BE2C (cell line): ENCODE data around the gene PRDM16.

Experiments used
- DNase-seq: peaks from one replicate; pipeline ENCODE4 v3.0.0-alpha.2; 2020
- H3K27me3 ChIP-seq: fragments of 250-450 bp; sonication (Bioruptor Pico); 2 replicates; pipeline ENCODE4 v1.5.1; 2020; ENCODE audit warnings: mild to moderate bottlenecking
- H3K36me3 ChIP-seq: fragments of 250-450 bp; sonication (Bioruptor Pico); 2 replicates; pipeline ENCODE4 v1.5.1; 2020; ENCODE audit warnings: mild to moderate bottlenecking
- H3K4me1 ChIP-seq: fragments of 250-450 bp; sonication (Bioruptor Pico); 2 replicates; pipeline ENCODE4 v1.5.1; 2020
- H3K4me3 ChIP-seq: 2 replicates; pipeline ENCODE4 v1.5.1; 2011; ENCODE audit warnings: low read depth, low read length
- H3K9me3 ChIP-seq: fragments of 250-450 bp; sonication (Bioruptor Pico); 2 replicates; pipeline ENCODE4 v1.5.1; 2020
- TF ChIP-seq, protein P1 (sequence below): IDR thresholded peaks from 2 replicates; pipeline ENCODE4 v1.5.1; 2012; ENCODE audit warnings: mild to moderate bottlenecking, low read depth, low read length

Gene PRDM16

DNA sequence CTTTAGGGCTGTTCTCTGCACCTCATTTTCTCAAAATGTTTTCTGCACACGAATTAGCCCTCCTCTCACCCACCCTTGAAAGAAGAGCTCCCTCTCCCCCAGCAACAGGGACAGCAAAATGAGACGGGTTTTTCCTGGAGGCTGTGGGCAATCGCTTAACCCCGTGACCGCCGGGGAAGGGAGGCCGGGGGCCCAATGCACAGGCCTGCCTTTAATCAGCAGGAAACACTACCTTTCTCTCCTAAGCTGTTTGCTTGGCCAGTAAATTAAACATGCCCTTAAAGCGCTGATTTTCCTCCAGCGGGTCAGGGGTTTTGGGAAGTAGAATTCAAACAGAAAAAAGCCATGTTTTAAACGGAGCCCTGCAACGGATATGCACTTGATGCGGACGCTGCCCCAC is 114.4 kb downstream of the PRDM16 start:
- H3K9me3 ChIP-seq = no peaks in the 10 kb centered on the region
- H3K36me3 ChIP-seq = no peaks in the 10 kb centered on the region
- no peaks in the 10 kb centered on the region for H3K4me1 ChIP-seq
- no peak overlapping the region for H3K4me3 ChIP-seq
- no peaks in the 10 kb centered on the region for H3K27me3 ChIP-seq
- TF ChIP-seq, protein P1, sequence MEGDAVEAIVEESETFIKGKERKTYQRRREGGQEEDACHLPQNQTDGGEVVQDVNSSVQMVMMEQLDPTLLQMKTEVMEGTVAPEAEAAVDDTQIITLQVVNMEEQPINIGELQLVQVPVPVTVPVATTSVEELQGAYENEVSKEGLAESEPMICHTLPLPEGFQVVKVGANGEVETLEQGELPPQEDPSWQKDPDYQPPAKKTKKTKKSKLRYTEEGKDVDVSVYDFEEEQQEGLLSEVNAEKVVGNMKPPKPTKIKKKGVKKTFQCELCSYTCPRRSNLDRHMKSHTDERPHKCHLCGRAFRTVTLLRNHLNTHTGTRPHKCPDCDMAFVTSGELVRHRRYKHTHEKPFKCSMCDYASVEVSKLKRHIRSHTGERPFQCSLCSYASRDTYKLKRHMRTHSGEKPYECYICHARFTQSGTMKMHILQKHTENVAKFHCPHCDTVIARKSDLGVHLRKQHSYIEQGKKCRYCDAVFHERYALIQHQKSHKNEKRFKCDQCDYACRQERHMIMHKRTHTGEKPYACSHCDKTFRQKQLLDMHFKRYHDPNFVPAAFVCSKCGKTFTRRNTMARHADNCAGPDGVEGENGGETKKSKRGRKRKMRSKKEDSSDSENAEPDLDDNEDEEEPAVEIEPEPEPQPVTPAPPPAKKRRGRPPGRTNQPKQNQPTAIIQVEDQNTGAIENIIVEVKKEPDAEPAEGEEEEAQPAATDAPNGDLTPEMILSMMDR = no peak
- DNase-seq = no peak

- DNase-seq = no peak
- Histone ChIP-seq H3K9me3 (no peaks in the 10 kb centered on the region), H3K4me3 (no peak overlapping the region), H3K4me1 (no peaks in the 10 kb centered on the region), H3K36me3 (no peaks in the 10 kb centered on the region), H3K27me3 (no peaks in the 10 kb centered on the region)
- TF ChIP-seq, protein P1 = no peak
Measured at GRCh38 chr1:3183813-3184212, 114.8 kb downstream of the PRDM16 start.

DNA sequence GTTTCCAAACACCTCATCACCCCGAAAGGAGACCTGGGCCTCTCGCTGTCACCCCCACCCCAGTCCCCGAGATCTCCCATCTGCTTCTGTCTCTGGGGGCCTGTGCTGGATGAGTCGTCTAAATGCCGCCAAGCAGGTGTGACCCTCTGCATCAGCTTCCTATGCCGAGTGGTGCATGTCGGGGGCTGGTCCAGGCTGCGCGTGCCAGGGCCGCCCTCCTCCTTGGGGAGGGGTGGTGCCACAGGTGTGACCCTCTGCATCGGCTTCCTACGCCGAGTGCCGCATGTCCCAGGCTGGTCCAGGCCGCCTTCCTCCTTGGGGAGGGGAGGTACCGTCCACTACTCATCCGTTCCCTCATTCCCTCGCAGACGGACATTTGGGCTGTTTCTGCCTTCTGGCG is 115.7 kb downstream of the PRDM16 start:
- H3K36me3 ChIP-seq = no peaks in the 10 kb centered on the region
- TF ChIP-seq, protein P1 = no peak
- no peaks in the 10 kb centered on the region for H3K27me3 ChIP-seq
- no peak overlapping the region for H3K4me3 ChIP-seq
- H3K9me3 ChIP-seq = no peaks in the 10 kb centered on the region
- no peaks in the 10 kb centered on the region for H3K4me1 ChIP-seq
- no peak for DNase-seq

DNA sequence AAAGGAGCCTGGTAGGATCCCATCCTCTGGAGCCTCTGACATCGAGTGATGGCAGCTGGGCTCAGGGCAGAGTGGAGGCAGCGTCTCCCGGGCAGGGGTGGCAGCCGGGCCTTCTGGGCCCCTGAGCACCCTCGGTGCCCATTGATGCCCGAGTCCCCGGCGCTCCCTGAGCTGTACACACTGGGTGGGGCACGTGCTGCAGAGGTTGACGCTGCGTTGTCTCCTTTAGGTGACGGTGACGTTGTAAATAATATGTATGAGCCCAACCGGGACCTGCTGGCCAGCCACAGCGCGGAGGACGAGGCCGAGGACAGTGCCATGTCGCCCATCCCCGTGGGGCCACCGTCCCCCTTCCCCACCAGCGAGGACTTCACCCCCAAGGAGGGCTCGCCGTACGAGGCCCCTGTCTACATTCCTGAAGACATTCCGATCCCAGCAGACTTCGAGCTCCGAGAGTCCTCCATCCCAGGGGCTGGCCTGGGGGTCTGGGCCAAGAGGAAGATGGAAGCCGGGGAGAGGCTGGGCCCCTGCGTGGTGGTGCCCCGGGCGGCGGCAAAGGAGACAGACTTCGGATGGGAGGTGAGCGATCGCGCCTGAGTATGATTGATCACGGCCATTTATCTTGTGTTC is 117.0 kb downstream of the PRDM16 start:
- TF ChIP-seq, protein P1 = no peak
- Histone ChIP-seq H3K9me3 (no peaks in the 10 kb centered on the region), H3K4me1 (no peaks in the 10 kb centered on the region), H3K36me3 (no peaks in the 10 kb centered on the region), H3K27me3 (no peaks in the 10 kb centered on the region), H3K4me3 (no peak overlapping the region)
- no peak for DNase-seq

GRCh38 chr1:3186526-3186921 is 117.5 kb downstream of the PRDM16 start:
- no peak overlapping the region for H3K4me3 ChIP-seq
- H3K36me3 ChIP-seq = no peaks in the 10 kb centered on the region
- no peaks in the 10 kb centered on the region for H3K4me1 ChIP-seq
- no peaks in the 10 kb centered on the region for H3K27me3 ChIP-seq
- DNase-seq = peak; percentile 44
- no peaks in the 10 kb centered on the region for H3K9me3 ChIP-seq
- TF ChIP-seq, protein P1 = no peak

- TF ChIP-seq, protein P1 = no peak
- Histone ChIP-seq H3K4me3 (no peak overlapping the region), H3K4me1 (no peaks in the 10 kb centered on the region), H3K27me3 (no peaks in the 10 kb centered on the region), H3K36me3 (no peaks in the 10 kb centered on the region), H3K9me3 (no peaks in the 10 kb centered on the region)
- no peak for DNase-seq
Measured at GRCh38 chr1:3187415-3188149, 118.6 kb downstream of the PRDM16 start.
